K562 (cell line): Measurements from ENCODE around the gene TTC31. TPM values are rescaled to one million over a fixed set of nuclear protein-coding genes. Genes with fewer than 3 reads are reported as not detected.
A peak's percentile ranks its signal among the peaks of the same experiment; 100 is the strongest.

Source experiments
- ELF2 ChIP-seq: fragments of 250-450 bp; sonication (Bioruptor Pico); IDR thresholded peaks from 2 replicates; pipeline ENCODE4 v1.5.0; 2021; ENCODE audit warnings: mild to moderate bottlenecking
- MAZ ChIP-seq, 2 experiments: fragments of 450-650 bp in 1 of 2; sonication (generic) in 1 of 2; formaldehyde crosslinking; IDR thresholded peaks in 1 of 2; conservative IDR thresholded peaks in 1 of 2; 2 replicates each; pipeline versions ENCODE4 v1.4.0 to v1.5.0; 2020; ENCODE audit warnings: mild to moderate bottlenecking in 1 of 2, missing genetic modification reagents in 1 of 2
- NONO ChIP-seq, 2 experiments: fragments of 200-400 bp in 1 of 2; fragments of 450-650 bp in 1 of 2; formaldehyde crosslinking in 1 of 2; IDR thresholded peaks; 2 replicates each; pipeline ENCODE4 v1.6.1; 2017; ENCODE audit warnings: low read depth in 2 of 2, mild to moderate bottlenecking in 2 of 2, moderate library complexity in 2 of 2, low read length in 1 of 2
- PHB2 ChIP-seq: fragments of 450-650 bp; IDR thresholded peaks from 2 replicates; pipeline ENCODE4 v1.6.1; 2017; ENCODE audit warnings: low read depth
- POLR2A ChIP-seq: fragments of 450-650 bp; conservative IDR thresholded peaks from 2 replicates; pipeline ENCODE4 v1.6.1; 2016
- polyA plus RNA-seq, 8 experiments: library from polyadenylated mRNA; depleted of rRNA in 4 of 8; stranded (reverse) in 5 of 8; unstranded in 3 of 8; fragments of >200 nt; fragmentation: Nextera tagmentation in 2 of 8; fragmentation: Illumina TruSeq in 1 of 8; extraction: Ambion mirVana in 2 of 8; extraction: Trizol in 1 of 8; gene quantifications; 2 replicates each; pipeline versions ENCODE4 v1.2.1 to v1.2.3, GENCODE V29; 2011 to 2014; ENCODE audit warnings: inconsistent platforms in 1 of 8, missing spikeins in 1 of 8
- total RNA-seq, 7 experiments: library from RNA; depleted of rRNA in 6 of 7; stranded (reverse); fragments of >200 nt in 6 of 7; fragmentation: Illumina TruSeq in 2 of 7; extraction: Trizol in 2 of 7; gene quantifications; 2 replicates each; pipeline versions ENCODE4 v1.2.1 to v1.2.3, GENCODE V29; 2011 to 2021; ENCODE audit warnings: low replicate concordance in 1 of 7
- TF ChIP-seq, protein P1 (sequence below): sonication (generic); formaldehyde crosslinking; IDR thresholded peaks from 2 replicates; pipeline ENCODE4 v1.8.1; 2023; ENCODE audit warnings: mild to moderate bottlenecking, missing genetic modification reagents
- TF ChIP-seq, protein P2 (sequence below), 2 experiments: fragments of 150-350 bp in 1 of 2; IDR thresholded peaks; 2 replicates each; pipeline ENCODE4 v1.6.1; 2012 to 2016; ENCODE audit warnings: low read depth in 2 of 2, low read length in 2 of 2, mild to moderate bottlenecking in 1 of 2, moderate library complexity in 1 of 2
- TF ChIP-seq, protein P3 (sequence below): fragments of 450-650 bp; IDR thresholded peaks from 2 replicates; pipeline ENCODE4 v1.6.1; 2016; ENCODE audit warnings: borderline replicate concordance
- TF ChIP-seq, protein P4 (sequence below), 2 experiments: fragments of 450-650 bp; IDR thresholded peaks; 2 replicates each; pipeline ENCODE4 v1.6.1; 2016; ENCODE audit warnings: mild to moderate bottlenecking in 2 of 2, borderline replicate concordance in 1 of 2, low read depth in 1 of 2, moderate library complexity in 1 of 2

TTC31 gene
- total and polyA plus RNA-seq, 9 of the 15 experiments (the other 6 are each of a cell fraction or from before 2014, with no cell fraction given), result 4.7 to 30.5 (median 15.9) TPM

DNA sequence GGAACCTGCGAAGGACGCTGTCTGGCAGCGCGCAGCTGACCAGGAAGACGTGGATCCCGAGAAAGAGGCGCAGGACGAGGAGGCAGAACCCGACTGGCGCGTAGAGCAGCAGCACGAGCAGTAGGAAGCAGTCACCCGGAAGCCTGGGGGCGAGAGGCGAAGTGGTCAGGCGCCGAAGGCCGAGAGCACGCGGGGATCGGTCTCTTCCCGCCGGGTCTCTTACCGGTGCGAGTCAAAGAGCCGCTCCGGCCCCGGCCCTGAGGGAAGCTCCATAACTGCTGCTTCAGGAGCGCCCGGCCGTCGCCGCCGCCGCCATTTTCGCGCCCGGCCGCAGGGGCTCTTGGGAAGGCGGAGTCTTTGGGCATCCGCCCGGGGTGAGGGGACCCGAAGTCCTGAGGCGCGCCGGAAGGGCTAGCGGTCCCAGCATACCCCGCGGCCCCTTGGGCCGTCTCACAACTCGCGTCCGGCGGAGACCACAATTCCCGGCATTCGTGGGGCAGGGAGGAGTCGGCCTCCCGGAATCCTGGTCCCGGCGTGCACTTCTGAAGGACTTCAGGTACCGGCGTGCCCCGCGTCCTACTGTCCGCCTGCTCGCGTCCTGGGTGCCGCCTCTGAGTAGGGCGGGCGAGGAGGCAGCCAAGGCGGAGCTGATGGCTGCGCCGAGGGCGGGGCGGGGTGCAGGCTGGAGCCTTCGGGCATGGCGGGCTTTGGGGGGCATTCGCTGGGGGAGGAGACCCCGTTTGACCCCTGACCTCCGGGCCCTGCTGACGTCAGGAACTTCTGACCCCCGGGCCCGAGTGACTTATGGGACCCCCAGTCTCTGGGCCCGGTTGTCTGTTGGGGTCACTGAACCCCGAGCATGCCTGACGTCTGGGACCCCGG lies 46.7 kb downstream of the TTC31 start, which contains the start of the genes AUP1 and HTRA2 (continued):
- 0 out of 2 replicates have a peak, but pooled peaks have one; percentile 36 for TF ChIP-seq PHB2
- TF ChIP-seq, protein P1, sequence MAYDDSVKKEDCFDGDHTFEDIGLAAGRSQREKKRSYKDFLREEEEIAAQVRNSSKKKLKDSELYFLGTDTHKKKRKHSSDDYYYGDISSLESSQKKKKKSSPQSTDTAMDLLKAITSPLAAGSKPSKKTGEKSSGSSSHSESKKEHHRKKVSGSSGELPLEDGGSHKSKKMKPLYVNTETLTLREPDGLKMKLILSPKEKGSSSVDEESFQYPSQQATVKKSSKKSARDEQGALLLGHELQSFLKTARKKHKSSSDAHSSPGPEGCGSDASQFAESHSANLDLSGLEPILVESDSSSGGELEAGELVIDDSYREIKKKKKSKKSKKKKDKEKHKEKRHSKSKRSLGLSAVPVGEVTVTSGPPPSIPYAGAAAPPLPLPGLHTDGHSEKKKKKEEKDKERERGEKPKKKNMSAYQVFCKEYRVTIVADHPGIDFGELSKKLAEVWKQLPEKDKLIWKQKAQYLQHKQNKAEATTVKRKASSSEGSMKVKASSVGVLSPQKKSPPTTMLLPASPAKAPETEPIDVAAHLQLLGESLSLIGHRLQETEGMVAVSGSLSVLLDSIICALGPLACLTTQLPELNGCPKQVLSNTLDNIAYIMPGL (CRISPR knock-in tag), result no peak
- TF ChIP-seq, protein P2, sequence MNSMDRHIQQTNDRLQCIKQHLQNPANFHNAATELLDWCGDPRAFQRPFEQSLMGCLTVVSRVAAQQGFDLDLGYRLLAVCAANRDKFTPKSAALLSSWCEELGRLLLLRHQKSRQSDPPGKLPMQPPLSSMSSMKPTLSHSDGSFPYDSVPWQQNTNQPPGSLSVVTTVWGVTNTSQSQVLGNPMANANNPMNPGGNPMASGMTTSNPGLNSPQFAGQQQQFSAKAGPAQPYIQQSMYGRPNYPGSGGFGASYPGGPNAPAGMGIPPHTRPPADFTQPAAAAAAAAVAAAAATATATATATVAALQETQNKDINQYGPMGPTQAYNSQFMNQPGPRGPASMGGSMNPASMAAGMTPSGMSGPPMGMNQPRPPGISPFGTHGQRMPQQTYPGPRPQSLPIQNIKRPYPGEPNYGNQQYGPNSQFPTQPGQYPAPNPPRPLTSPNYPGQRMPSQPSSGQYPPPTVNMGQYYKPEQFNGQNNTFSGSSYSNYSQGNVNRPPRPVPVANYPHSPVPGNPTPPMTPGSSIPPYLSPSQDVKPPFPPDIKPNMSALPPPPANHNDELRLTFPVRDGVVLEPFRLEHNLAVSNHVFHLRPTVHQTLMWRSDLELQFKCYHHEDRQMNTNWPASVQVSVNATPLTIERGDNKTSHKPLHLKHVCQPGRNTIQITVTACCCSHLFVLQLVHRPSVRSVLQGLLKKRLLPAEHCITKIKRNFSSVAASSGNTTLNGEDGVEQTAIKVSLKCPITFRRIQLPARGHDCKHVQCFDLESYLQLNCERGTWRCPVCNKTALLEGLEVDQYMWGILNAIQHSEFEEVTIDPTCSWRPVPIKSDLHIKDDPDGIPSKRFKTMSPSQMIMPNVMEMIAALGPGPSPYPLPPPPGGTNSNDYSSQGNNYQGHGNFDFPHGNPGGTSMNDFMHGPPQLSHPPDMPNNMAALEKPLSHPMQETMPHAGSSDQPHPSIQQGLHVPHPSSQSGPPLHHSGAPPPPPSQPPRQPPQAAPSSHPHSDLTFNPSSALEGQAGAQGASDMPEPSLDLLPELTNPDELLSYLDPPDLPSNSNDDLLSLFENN (IDR thresholded peaks at IDR 0.05; ENCODE audit: low read depth in 2 of 2, low read length in 2 of 2), result peak in 1 of 2 experiments; percentile 50; a peak in 1 of 4 replicates
- TF ChIP-seq POLR2A, result peak; percentile 95
- TF ChIP-seq MAZ (CRISPR knock-in tag; conservative IDR thresholded peaks at IDR 0.05 in 1 of 2, IDR thresholded peaks at IDR 0.05 in 1 of 2), result peak in 1 of 2 experiments; percentile 80; a peak in 1 of 4 replicates
- TF ChIP-seq ELF2 (CRISPR knock-in tag), result peak; percentile 80
- peak; percentile 32 to 61; a peak in 2 of 4 replicates for TF ChIP-seq NONO (IDR thresholded peaks at IDR 0.05; ENCODE audit: low read depth in 2 of 2, low read length in 1 of 2)
- TF ChIP-seq, protein P3, sequence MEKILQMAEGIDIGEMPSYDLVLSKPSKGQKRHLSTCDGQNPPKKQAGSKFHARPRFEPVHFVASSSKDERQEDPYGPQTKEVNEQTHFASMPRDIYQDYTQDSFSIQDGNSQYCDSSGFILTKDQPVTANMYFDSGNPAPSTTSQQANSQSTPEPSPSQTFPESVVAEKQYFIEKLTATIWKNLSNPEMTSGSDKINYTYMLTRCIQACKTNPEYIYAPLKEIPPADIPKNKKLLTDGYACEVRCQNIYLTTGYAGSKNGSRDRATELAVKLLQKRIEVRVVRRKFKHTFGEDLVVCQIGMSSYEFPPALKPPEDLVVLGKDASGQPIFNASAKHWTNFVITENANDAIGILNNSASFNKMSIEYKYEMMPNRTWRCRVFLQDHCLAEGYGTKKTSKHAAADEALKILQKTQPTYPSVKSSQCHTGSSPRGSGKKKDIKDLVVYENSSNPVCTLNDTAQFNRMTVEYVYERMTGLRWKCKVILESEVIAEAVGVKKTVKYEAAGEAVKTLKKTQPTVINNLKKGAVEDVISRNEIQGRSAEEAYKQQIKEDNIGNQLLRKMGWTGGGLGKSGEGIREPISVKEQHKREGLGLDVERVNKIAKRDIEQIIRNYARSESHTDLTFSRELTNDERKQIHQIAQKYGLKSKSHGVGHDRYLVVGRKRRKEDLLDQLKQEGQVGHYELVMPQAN, result peak; percentile 85
- TF ChIP-seq, protein P4, sequence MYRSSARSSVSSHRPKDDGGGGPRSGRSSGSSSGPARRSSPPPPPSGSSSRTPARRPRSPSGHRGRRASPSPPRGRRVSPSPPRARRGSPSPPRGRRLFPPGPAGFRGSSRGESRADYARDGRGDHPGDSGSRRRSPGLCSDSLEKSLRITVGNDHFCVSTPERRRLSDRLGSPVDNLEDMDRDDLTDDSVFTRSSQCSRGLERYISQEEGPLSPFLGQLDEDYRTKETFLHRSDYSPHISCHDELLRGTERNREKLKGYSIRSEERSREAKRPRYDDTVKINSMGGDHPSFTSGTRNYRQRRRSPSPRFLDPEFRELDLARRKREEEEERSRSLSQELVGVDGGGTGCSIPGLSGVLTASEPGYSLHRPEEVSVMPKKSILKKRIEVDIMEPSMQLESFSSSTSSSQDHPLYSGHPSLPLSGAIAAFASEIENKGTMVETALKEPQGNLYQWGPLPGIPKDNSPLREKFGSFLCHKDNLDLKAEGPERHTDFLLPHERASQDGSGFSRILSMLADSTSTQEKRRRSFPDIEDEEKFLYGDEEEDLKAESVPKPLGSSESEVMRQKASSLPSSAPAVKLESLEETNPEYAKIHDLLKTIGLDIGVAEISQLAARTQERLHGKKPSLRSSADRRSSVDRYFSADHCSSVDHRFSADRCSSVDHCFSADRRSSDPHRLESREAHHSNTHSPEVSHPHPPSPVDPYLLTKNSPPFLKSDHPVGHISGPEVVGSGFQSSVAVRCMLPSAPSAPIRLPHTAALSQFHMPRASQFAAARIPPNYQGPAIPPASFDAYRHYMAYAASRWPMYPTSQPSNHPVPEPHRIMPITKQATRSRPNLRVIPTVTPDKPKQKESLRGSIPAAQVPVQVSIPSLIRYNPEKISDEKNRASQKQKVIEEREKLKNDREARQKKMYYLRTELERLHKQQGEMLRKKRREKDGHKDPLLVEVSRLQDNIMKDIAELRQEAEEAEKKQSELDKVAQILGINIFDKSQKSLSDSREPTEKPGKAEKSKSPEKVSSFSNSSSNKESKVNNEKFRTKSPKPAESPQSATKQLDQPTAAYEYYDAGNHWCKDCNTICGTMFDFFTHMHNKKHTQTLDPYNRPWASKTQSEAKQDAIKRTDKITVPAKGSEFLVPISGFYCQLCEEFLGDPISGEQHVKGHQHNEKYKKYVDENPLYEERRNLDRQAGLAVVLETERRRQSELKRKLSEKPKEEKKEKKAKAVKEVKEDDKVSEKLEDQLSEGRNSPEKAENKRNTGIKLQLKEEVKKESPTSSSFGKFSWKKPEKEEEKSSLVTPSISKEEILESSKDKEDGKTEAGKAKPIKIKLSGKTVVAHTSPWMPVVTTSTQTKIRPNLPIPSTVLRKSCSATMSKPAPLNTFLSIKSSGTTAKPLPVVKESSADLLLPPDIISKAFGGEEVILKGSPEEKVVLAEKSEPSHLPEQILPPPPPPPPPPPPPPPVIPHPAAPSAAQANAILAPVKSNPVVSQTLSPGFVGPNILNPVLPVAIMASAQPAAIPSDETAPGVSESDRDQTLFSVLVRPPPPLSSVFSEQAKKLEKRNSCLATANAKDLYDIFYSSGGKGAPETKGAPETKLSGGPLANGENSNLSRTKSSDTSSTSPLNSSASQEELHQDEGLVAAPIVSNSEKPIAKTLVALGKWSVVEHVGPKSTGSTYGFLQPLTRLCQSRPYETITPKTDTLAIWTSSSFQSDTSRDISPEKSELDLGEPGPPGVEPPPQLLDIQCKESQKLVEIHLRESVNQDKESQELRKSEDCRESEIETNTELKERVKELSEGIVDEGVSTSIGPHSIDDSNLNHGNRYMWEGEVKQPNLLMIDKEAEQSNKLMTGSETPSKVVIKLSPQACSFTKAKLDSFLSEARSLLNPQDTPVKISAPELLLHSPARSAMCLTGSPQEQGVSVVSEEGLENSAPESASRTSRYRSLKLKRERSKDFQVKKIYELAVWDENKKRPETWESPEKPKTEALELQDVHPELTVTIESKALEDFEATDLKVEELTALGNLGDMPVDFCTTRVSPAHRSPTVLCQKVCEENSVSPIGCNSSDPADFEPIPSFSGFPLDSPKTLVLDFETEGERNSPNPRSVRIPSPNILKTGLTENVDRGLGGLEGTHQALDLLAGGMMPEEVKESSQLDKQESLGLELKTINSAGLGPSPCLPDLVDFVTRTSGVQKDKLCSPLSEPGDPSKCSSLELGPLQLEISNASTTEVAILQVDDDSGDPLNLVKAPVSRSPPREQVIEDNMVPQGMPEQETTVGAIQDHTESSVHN (IDR thresholded peaks at IDR 0.05; ENCODE audit: borderline replicate concordance in 1 of 2, low read depth in 1 of 2), result no peak
